IMR-90 (cell line): ENCODE measurements around the gene ZSCAN23. TPM values are rescaled to one million over a fixed set of nuclear protein-coding genes. Genes with fewer than 3 reads are reported as not detected.

Source experiments
- ATAC-seq: fragments of 200-7000 bp; cut with Tn5 transposase; 2 replicates; pipeline ENCODE4 v1.9.1; 2020; ENCODE audit warnings: low read depth, mild to moderate bottlenecking, moderate library complexity
- BruUV-seq: library from RNA; stranded (reverse); fragments of 400-500 nt; replicated peaks from 2 replicates; lab custom pipeline; 2021; lab: Mats Ljungman, UMichigan
- CTCF ChIA-PET: fragments of 300-600 bp; formaldehyde crosslinking; extraction: SDS; loops from one replicate; lab custom pipeline; 2021; ENCODE audit warnings: antibody characterized with exemption; lab: Yijun Ruan, JAX
- POLR2A ChIA-PET: fragments of 300-600 bp; sonication (Branson Sonifier 250); formaldehyde crosslinking; loops from one replicate; lab custom pipeline; 2022; ENCODE audit warnings: antibody characterized with exemption; ENCODE audit not compliant: unreplicated experiment; lab: Charles Lee
- DNase-seq: peaks from one replicate; pipeline ENCODE4 v3.0.0; 2013
- H2AFZ ChIP-seq: replicated peaks from 2 replicates; pipeline ENCODE3; 2013; ENCODE audit warnings: low read length, mild to moderate bottlenecking; ENCODE audit not compliant: poor library complexity
- H2AK5ac ChIP-seq: 2 replicates; pipeline ENCODE4 v1.6.1; 2013; ENCODE audit warnings: low read depth, low read length, inconsistent platforms
- H2AK9ac ChIP-seq: replicated peaks from 2 replicates; pipeline ENCODE3; 2013; ENCODE audit warnings: mild to moderate bottlenecking, low read depth, low read length, moderate library complexity; ENCODE audit not compliant: poor library complexity
- H2BK120ac ChIP-seq: 2 replicates; pipeline ENCODE4 v1.6.1; 2013; ENCODE audit warnings: low read depth, low read length, inconsistent platforms
- H2BK15ac ChIP-seq: 3 replicates; pipeline ENCODE4 v1.6.1; 2013; ENCODE audit warnings: low read depth, low read length, inconsistent platforms
- H2BK20ac ChIP-seq: 2 replicates; pipeline ENCODE4 v1.6.1; 2013; ENCODE audit warnings: low read depth, mild to moderate bottlenecking, inconsistent platforms, low read length, moderate library complexity
- H2BK5ac ChIP-seq: 2 replicates; pipeline ENCODE4 v1.6.1; 2013; ENCODE audit warnings: mild to moderate bottlenecking, low read depth, low read length, inconsistent platforms; ENCODE audit not compliant: poor library complexity, severe bottlenecking
- H3K14ac ChIP-seq: replicated peaks from 2 replicates; pipeline ENCODE4 v1.6.1; 2013; ENCODE audit warnings: low read depth, low read length, inconsistent platforms
- H3K18ac ChIP-seq: 2 replicates; pipeline ENCODE4 v1.6.1; 2013; ENCODE audit warnings: low read depth, low read length, control low read depth
- H3K23ac ChIP-seq: 2 replicates; pipeline ENCODE4 v1.6.1; 2013; ENCODE audit warnings: low read depth, low read length, inconsistent platforms
- H3K27ac ChIP-seq: 2 replicates; pipeline ENCODE4 v1.5.1; 2013; ENCODE audit warnings: mild to moderate bottlenecking, control low read depth, low read length; ENCODE audit not compliant: insufficient read depth
- H3K27me3 ChIP-seq: 2 replicates; pipeline ENCODE4 v1.6.1; 2013; ENCODE audit warnings: low read length; ENCODE audit not compliant: control insufficient read depth, insufficient read depth
- H3K36me3 ChIP-seq: 2 replicates; pipeline ENCODE4 v1.6.1; 2013; ENCODE audit warnings: low read length, mixed read lengths; ENCODE audit not compliant: control insufficient read depth, insufficient read depth
- H3K4ac ChIP-seq: 2 replicates; pipeline ENCODE4 v1.6.1; 2013; ENCODE audit warnings: low read depth, low read length, inconsistent platforms
- H3K4me1 ChIP-seq: 2 replicates; pipeline ENCODE4 v1.6.1; 2013; ENCODE audit warnings: low read length, mixed read lengths; ENCODE audit not compliant: control insufficient read depth, insufficient read depth
- H3K4me2 ChIP-seq: 2 replicates; pipeline ENCODE4 v1.6.1; 2013; ENCODE audit warnings: low read depth, mild to moderate bottlenecking, control low read depth, low read length, moderate library complexity
- H3K4me3 ChIP-seq: 2 replicates; pipeline ENCODE4 v1.5.1; 2013; ENCODE audit warnings: low read depth, mild to moderate bottlenecking, control low read depth, low read length, moderate library complexity; ENCODE audit not compliant: insufficient read depth
- H3K56ac ChIP-seq: 2 replicates; pipeline ENCODE4 v1.6.1; 2013; ENCODE audit warnings: low read length, inconsistent platforms; ENCODE audit not compliant: insufficient read depth; ENCODE audit errors: extremely low read depth
- H3K79me1 ChIP-seq, 2 experiments: 2 replicates each; pipeline ENCODE4 v1.6.1; 2013; ENCODE audit warnings: low read length in 2 of 2, inconsistent platforms in 1 of 2, low read depth in 1 of 2
- H3K9ac ChIP-seq: 2 replicates; pipeline ENCODE4 v1.6.1; 2013; ENCODE audit warnings: low read depth, low read length, control low read depth
- H3K9me1 ChIP-seq: 2 replicates; pipeline ENCODE4 v1.6.1; 2013; ENCODE audit warnings: low read length, inconsistent platforms; ENCODE audit not compliant: insufficient read depth
- H3K9me3 ChIP-seq: 2 replicates; pipeline ENCODE4 v1.6.1; 2013; ENCODE audit warnings: low read length; ENCODE audit not compliant: control insufficient read depth, insufficient read depth
- H4K20me1 ChIP-seq: 2 replicates; pipeline ENCODE4 v1.6.1; 2013; ENCODE audit warnings: low read length, inconsistent platforms; ENCODE audit not compliant: insufficient read depth
- H4K5ac ChIP-seq: 2 replicates; pipeline ENCODE4 v1.6.1; 2013; ENCODE audit warnings: mild to moderate bottlenecking, low read depth, low read length, control low read depth
- H4K8ac ChIP-seq, 2 experiments: 2 replicates each; pipeline ENCODE4 v1.6.1; 2013; ENCODE audit warnings: low read depth in 2 of 2, low read length in 2 of 2, control low read depth in 1 of 2, inconsistent platforms in 1 of 2
- H4K91ac ChIP-seq: 2 replicates; pipeline ENCODE4 v1.6.1; 2013; ENCODE audit warnings: low read depth, low read length, inconsistent platforms; ENCODE audit not compliant: insufficient read depth
- CEBPB ChIP-seq: IDR thresholded peaks from 2 replicates; pipeline ENCODE4 v1.6.1; 2012; ENCODE audit warnings: low read depth, low read length, improper control_type of control experiment
- CHD1 ChIP-seq: IDR thresholded peaks from 2 replicates; pipeline ENCODE4 v1.6.1; 2012; ENCODE audit warnings: low read depth, low read length, improper control_type of control experiment
- CTCF ChIP-seq: conservative IDR thresholded peaks from 2 replicates; pipeline ENCODE4 v1.5.1; 2012; ENCODE audit warnings: mild to moderate bottlenecking, low read depth, low read length, improper control_type of control experiment
- FOS ChIP-seq: fragments of 150-350 bp; IDR thresholded peaks from 2 replicates; pipeline ENCODE4 v1.6.1; 2016; ENCODE audit warnings: low read depth, low read length
- MAFK ChIP-seq: IDR thresholded peaks from 2 replicates; pipeline ENCODE4 v1.6.1; 2012; ENCODE audit warnings: low read depth, low read length, improper control_type of control experiment
- MAZ ChIP-seq: IDR thresholded peaks from 2 replicates; pipeline ENCODE4 v1.6.1; 2012; ENCODE audit warnings: low read depth, mild to moderate bottlenecking, low read length, improper control_type of control experiment, moderate library complexity, borderline replicate concordance
- MXI1 ChIP-seq: IDR thresholded peaks from 2 replicates; pipeline ENCODE4 v1.6.1; 2012; ENCODE audit warnings: low read depth, mild to moderate bottlenecking, low read length, moderate library complexity, borderline replicate concordance
- RAD21 ChIP-seq: IDR thresholded peaks from 2 replicates; pipeline ENCODE4 v1.6.1; 2012; ENCODE audit warnings: low read length, improper control_type of control experiment
- RCOR1 ChIP-seq: IDR thresholded peaks from 2 replicates; pipeline ENCODE4 v1.6.1; 2012; ENCODE audit warnings: mild to moderate bottlenecking, low read length, improper control_type of control experiment; ENCODE audit not compliant: insufficient replicate concordance
- RFX5 ChIP-seq: IDR thresholded peaks from 2 replicates; pipeline ENCODE4 v1.8.0; 2012; ENCODE audit warnings: low read depth, mild to moderate bottlenecking, low read length, moderate library complexity
- USF2 ChIP-seq: fragments of 150-350 bp; IDR thresholded peaks from 2 replicates; pipeline ENCODE4 v1.6.1; 2017; ENCODE audit warnings: mild to moderate bottlenecking, antibody characterized with exemption, low read length, low read depth
- WGBS, 2 experiments: methylation state at CpG; one replicate each; pipeline versions ENCODE4 v1.1.5 to v1.1.7; 2013; ENCODE audit warnings: missing lambda C conversion rate in 2 of 2; ENCODE audit not compliant: insufficient read length in 1 of 2; ENCODE audit errors: extremely low coverage in 2 of 2; 5-methylcytosine and 5-hydroxymethylcytosine counted together
- dilution Hi-C: fragments of 300-500 bp; cut with HindIII; formaldehyde crosslinking; loops from one replicate; pipeline ENCODE4 v1.14.3; 2018; ENCODE audit warnings: low sequenced_read_pairs; ENCODE audit not compliant: unreplicated experiment
- in situ Hi-C: fragments of 300-500 bp; cut with MboI; formaldehyde crosslinking; loops from 3 replicates; pipeline ENCODE4 v1.14.3; 2019; ENCODE audit warnings: low sequenced_read_pairs, inconsistent platforms, mixed read lengths
- intact Hi-C: fragments of 100-400 bp; cut with micrococcal nuclease; formaldehyde crosslinking; loops from 2 replicates; pipeline ENCODE4 v1.10.0; 2022
- polyA plus RNA-seq, 3 experiments: library from polyadenylated mRNA; depleted of rRNA; stranded (reverse); fragments of >200 nt; gene quantifications; 2 replicates each; pipeline ENCODE4 v1.2.3, GENCODE V29; 2012; ENCODE audit warnings: low replicate concordance in 1 of 3
- total RNA-seq: library from RNA; depleted of rRNA; stranded (reverse); fragments of >200 nt; gene quantifications from 2 replicates; pipeline ENCODE4 v1.2.3, GENCODE V29; 2012

ZSCAN23 gene
- total and polyA plus RNA-seq, 2 of the 4 experiments (the other 2 are of a cell fraction), result 1.7 to 8.4 TPM

GRCh38 chr6:28490205-28490890 is 47.1 kb upstream of the ZSCAN23 start:
- peak overlapping the region; percentile 91 for H3K4me2 ChIP-seq
- H3K14ac ChIP-seq, result no peak overlapping the region
- H2BK20ac ChIP-seq, result no peak overlapping the region
- H2BK5ac ChIP-seq, result no peak overlapping the region
- no CpG with 5 or more reads among the region's 23 CpGs for WGBS, 2 experiments
- H4K91ac ChIP-seq, result no peak overlapping the region
- POLR2A ChIA-PET, result no interaction called here
- no peak overlapping the region for H3K18ac ChIP-seq
- ATAC-seq, result peak; percentile 38
- peak; percentile 18 for DNase-seq
- no peak for TF ChIP-seq RAD21
- no peak for TF ChIP-seq FOS
- no peak for TF ChIP-seq CHD1
- TF ChIP-seq RCOR1, result no peak
- TF ChIP-seq USF2, result no peak
- TF ChIP-seq RFX5, result no peak
- TF ChIP-seq MXI1, result no peak
- TF ChIP-seq MAFK, result no peak
- TF ChIP-seq MAZ, result no peak
- no peak for TF ChIP-seq CTCF
- TF ChIP-seq CEBPB, result no peak
- no peak overlapping the region for H3K23ac ChIP-seq
- H3K9me3 ChIP-seq, result no peaks in the 10 kb centered on the region
- H2AK9ac ChIP-seq, result no peak overlapping the region
- H3K4ac ChIP-seq, result no peak overlapping the region
- H3K9me1 ChIP-seq, result no peaks in the 10 kb centered on the region
- H3K56ac ChIP-seq, result 0 out of 2 replicates have a peak overlapping the region, but pooled peaks have one; percentile 17
- H2AK5ac ChIP-seq, result no peak overlapping the region
- H2BK15ac ChIP-seq, result no peak overlapping the region
- H3K27me3 ChIP-seq, result no peaks in the 10 kb centered on the region; the same call in 1 of the 2 replicates
- H3K79me1 ChIP-seq, result no peaks in the 10 kb centered on the region
- H3K4me1 ChIP-seq, result no peaks in the 10 kb centered on the region
- intact Hi-C loops, result no loop called here
- H4K8ac ChIP-seq, result peak overlapping the region; percentile 33 to 37; a peak in 2 of 4 replicates
- peak overlapping the region; percentile 58 for H3K4me3 ChIP-seq
- dilution Hi-C loops, result no loop called here
- CTCF ChIA-PET, result no interaction called here
- peak overlapping the region; percentile 50 for H3K9ac ChIP-seq
- H4K20me1 ChIP-seq, result no peaks in the 10 kb centered on the region
- H3K36me3 ChIP-seq, result no peaks in the 10 kb centered on the region
- H4K5ac ChIP-seq, result peak overlapping the region; percentile 45; the same call in 1 of the 2 replicates
- H2AFZ ChIP-seq, result peak overlapping the region; percentile 92
- H2BK120ac ChIP-seq, result no peak overlapping the region
- in situ Hi-C loops, result no loop called here
- H3K27ac ChIP-seq, result no peak overlapping the region
- BruUV-seq, result no TSS peak
